Heart left ventricle (tissue), 16 donors: ENCODE results near the gene PRPF18. TPM values are rescaled to one million over a fixed set of nuclear protein-coding genes. Genes with fewer than 3 reads are reported as not detected.

ENCODE experiments used
- ATAC-seq, 4 donors: fragments of 200-7000 bp; cut with Tn5 transposase; one replicate each; pipeline ENCODE4 v1.9.1; 2020 to 2022; ENCODE audit warnings: moderate library complexity in 4 of 4, mild to moderate bottlenecking in 3 of 4, moderate number of reproducible peaks in 1 of 4
- DNase-seq, 5 donors: peaks; one replicate each; pipeline ENCODE4 v3.0.0-alpha.2; 2020
- H3K27ac ChIP-seq, 12 donors: fragments of 200-600 bp; sonication (generic) in 4 of 12; one replicate each; pipeline versions ENCODE4 v1.5.0 to v1.8.0; 2016 to 2022; ENCODE audit warnings: mild to moderate bottlenecking in 2 of 12
- H3K27me3 ChIP-seq, 9 donors: fragments of 200-600 bp; sonication (generic) in 2 of 9; one replicate each; pipeline versions ENCODE4 v1.5.1 to v1.8.0; 2016 to 2022; ENCODE audit warnings: mild to moderate bottlenecking in 3 of 9
- H3K36me3 ChIP-seq, 9 donors: fragments of 200-600 bp; sonication (generic) in 2 of 9; one replicate each; pipeline versions ENCODE4 v1.5.0 to v1.8.0; 2018 to 2022; ENCODE audit warnings: mild to moderate bottlenecking in 2 of 9
- H3K4me1 ChIP-seq, 12 donors: fragments of 200-600 bp; sonication (generic) in 4 of 12; one replicate each; pipeline versions ENCODE4 v1.5.0 to v1.8.0; 2016 to 2022; ENCODE audit warnings: mild to moderate bottlenecking in 3 of 12
- H3K4me3 ChIP-seq, 12 donors: fragments of 200-600 bp; sonication (generic) in 4 of 12; one replicate each; pipeline versions ENCODE4 v1.5.0 to v1.8.0; 2017 to 2022; ENCODE audit warnings: mild to moderate bottlenecking in 9 of 12, moderate library complexity in 4 of 12
- H3K9me3 ChIP-seq, 12 donors: fragments of 200-600 bp; sonication (generic) in 4 of 12; one replicate each; pipeline versions ENCODE4 v1.5.0 to v1.8.0; 2016 to 2022; ENCODE audit warnings: mild to moderate bottlenecking in 1 of 12
- CTCF ChIP-seq, 12 donors: fragments of 200-600 bp; sonication (generic) in 4 of 12; IDR thresholded peaks; one replicate each; pipeline versions ENCODE4 v1.5.0 to v1.8.0; 2018 to 2022; ENCODE audit warnings: antibody characterized with exemption in 12 of 12, mild to moderate bottlenecking in 5 of 12
- POLR2A ChIP-seq, 2 donors: fragments of 450-650 bp; IDR thresholded peaks; one replicate each; pipeline ENCODE4 v1.6.1; 2017; ENCODE audit warnings: antibody characterized with exemption in 2 of 2, mild to moderate bottlenecking in 2 of 2, moderate library complexity in 2 of 2
- WGBS, 4 donors: extraction: QIAGEN DNeasy Blood & Tissue Kit in 2 of 4; methylation state at CpG; one replicate each; pipeline versions ENCODE4 v1.1.5 to v1.1.7; 2013 to 2018; 5-methylcytosine and 5-hydroxymethylcytosine counted together
- intact Hi-C, 10 donors: fragments of 100-400 bp; cut with DNase I; formaldehyde crosslinking; loops; one replicate each; pipeline versions ENCODE4 v1.11.1 to v1.14.2; 2022
- polyA plus RNA-seq, 2 donors: library from polyadenylated mRNA; stranded (reverse); fragments of 200-250 nt; gene quantifications; one replicate each; pipeline ENCODE4 v1.2.3, GENCODE V29; 2013
- total RNA-seq, 9 donors: library from RNA; depleted of rRNA in 2 of 9; stranded (reverse); fragments of >200 nt in 2 of 9; fragmentation: NEBNext Ultra II Directional in 3 of 9; extraction: Animal tissue kit (Norgen Biotek cat#: 25700) in 3 of 9; gene quantifications; one replicate each; pipeline versions ENCODE4 v1.1.0 to v1.2.4, GENCODE V29; 2016 to 2023
- donor health status: ischemic (EF 13 %, LVEDD 7.1; RV severe dilation, severe dysfunction).
- donor health status: healthy with polysubstance abuse.
- donor health status: DM: no; HTN: yes; CAD: no.
- donor health status: DM: no; HTN: no; CAD: no.
- donor health status: ischemic (EF 25% LVEDD 6.9; RV normal size, moderate dysfunction).
- donor health status: ischemic (EF 25% LVEDD 5.7; RV mildly dilated, moderate dysfunction).
- donor health status: healthy.
- donor health status: DM: yes; HTN: yes; CAD: no.
- donor health status: ischemic (EF 35%, LVEDD 5.7; RV mildly dilated, moderate dysfunction).
- donor health status: nonischemic (EF 11% LVEDD 7.7; RV severe dilation, severe dysfunction).
- donor health status: DM: yes; HTN: yes; CAD: no.
- donor health status: PGD.
- donor health status: ischemic (EF 29% LVEDD 5.4; RV normal size, mild dysfunction).
- donor health status: nonischemic (EF 23%, LVEDD 6.1; RV moderate dilation, normal function).

The PRPF18 gene
- total and polyA plus RNA-seq, 11 donors, result 8.9 to 19.1 (median 14.7) TPM

- TF ChIP-seq POLR2A (IDR thresholded peaks at IDR 0.05) (no peak), CTCF (IDR thresholded peaks at IDR 0.05) (no peak)
- Histone ChIP-seq H3K27me3 (no peaks in the 10 kb centered on the region), H3K36me3 (peaks cover 0 to 31% (median 20%) of the 10 kb centered on the region in 9 donors), H3K4me3 (no peak overlapping the region), H3K9me3 (no peaks in the 10 kb centered on the region), H3K4me1 (peaks cover 0 to 18% (median 11%) of the 10 kb centered on the region in 12 donors), H3K27ac (no peak overlapping the region)
- DNase-seq (no peak), ATAC-seq (no peak)
- 93 to 97% (median 96%) methylated on average over 2 of the region's 2 CpGs for WGBS, 4 donors
- intact Hi-C loops, result no loop called here
Observed at GRCh38 chr10:13592306-13592705, 5.5 kb downstream of the PRPF18 start.

GRCh38 chr10:13593535-13593934 is 6.8 kb downstream of the PRPF18 start:
- Histone ChIP-seq H3K4me1 (peaks cover 0 to 6% (median under 1%) of the 10 kb centered on the region in 12 donors), H3K27me3 (no peaks in the 10 kb centered on the region), H3K4me3 (no peak overlapping the region), H3K36me3 (peaks cover 0 to 42% (median 32%) of the 10 kb centered on the region in 9 donors), H3K27ac (no peak overlapping the region), H3K9me3 (no peaks in the 10 kb centered on the region)
- intact Hi-C loops, result no loop called here
- DNase-seq, result no peak
- ATAC-seq, result no peak
- no peak for TF ChIP-seq POLR2A (IDR thresholded peaks at IDR 0.05)
- no peak for TF ChIP-seq CTCF (IDR thresholded peaks at IDR 0.05)
- 77 to 85% (median 83%) methylated on average over 2 of the region's 2 CpGs for WGBS, 4 donors

- TF ChIP-seq POLR2A (IDR thresholded peaks at IDR 0.05) (no peak), CTCF (IDR thresholded peaks at IDR 0.05) (no peak)
- 89 to 93% (median 91%) methylated on average over 2 of the region's 2 CpGs for WGBS, 4 donors
- no peak overlapping the region for H3K4me3 ChIP-seq
- DNase-seq (no peak), ATAC-seq (no peak)
- intact Hi-C loops, result no loop called here
- H3K36me3 ChIP-seq, result peaks cover 0 to 53% (median 38%) of the 10 kb centered on the region in 9 donors
- H3K27me3 ChIP-seq, result no peaks in the 10 kb centered on the region
- H3K27ac ChIP-seq, result no peak overlapping the region
- no peaks in the 10 kb centered on the region for H3K4me1 ChIP-seq
- H3K9me3 ChIP-seq, result no peaks in the 10 kb centered on the region
Observed at GRCh38 chr10:13594641-13595040, 7.9 kb downstream of the PRPF18 start.

- no peak for ATAC-seq
- H3K9me3 ChIP-seq, result no peaks in the 10 kb centered on the region
- no peak overlapping the region for H3K27ac ChIP-seq
- no peaks in the 10 kb centered on the region for H3K27me3 ChIP-seq
- H3K4me1 ChIP-seq, result no peaks in the 10 kb centered on the region
- 87 to 96% (median 95%) methylated on average over 5 of the region's 5 CpGs for WGBS, 4 donors
- H3K4me3 ChIP-seq, result no peak overlapping the region
- TF ChIP-seq CTCF (IDR thresholded peaks at IDR 0.05), result no peak
- no peak for TF ChIP-seq POLR2A (IDR thresholded peaks at IDR 0.05)
- DNase-seq, result no peak
- H3K36me3 ChIP-seq, result peaks cover 0 to 72% (median 52%) of the 10 kb centered on the region in 9 donors
- intact Hi-C loops, result no loop called here
Observed at GRCh38 chr10:13597909-13598308, 11.1 kb downstream of the PRPF18 start.
